ENCODE results near the gene CYP4F2. TPM values are rescaled to one million over a fixed set of nuclear protein-coding genes. Genes with fewer than 3 reads are reported as not detected.
"Not testable (repeated sequence)": the region's sequence is repeated elsewhere in the genome, so short reads cannot be mapped to it uniquely, and the experiment has no call there.

The CYP4F2 gene
- total and polyA plus RNA-seq, 2 experiments from 2014 or later: not detected

DNA sequence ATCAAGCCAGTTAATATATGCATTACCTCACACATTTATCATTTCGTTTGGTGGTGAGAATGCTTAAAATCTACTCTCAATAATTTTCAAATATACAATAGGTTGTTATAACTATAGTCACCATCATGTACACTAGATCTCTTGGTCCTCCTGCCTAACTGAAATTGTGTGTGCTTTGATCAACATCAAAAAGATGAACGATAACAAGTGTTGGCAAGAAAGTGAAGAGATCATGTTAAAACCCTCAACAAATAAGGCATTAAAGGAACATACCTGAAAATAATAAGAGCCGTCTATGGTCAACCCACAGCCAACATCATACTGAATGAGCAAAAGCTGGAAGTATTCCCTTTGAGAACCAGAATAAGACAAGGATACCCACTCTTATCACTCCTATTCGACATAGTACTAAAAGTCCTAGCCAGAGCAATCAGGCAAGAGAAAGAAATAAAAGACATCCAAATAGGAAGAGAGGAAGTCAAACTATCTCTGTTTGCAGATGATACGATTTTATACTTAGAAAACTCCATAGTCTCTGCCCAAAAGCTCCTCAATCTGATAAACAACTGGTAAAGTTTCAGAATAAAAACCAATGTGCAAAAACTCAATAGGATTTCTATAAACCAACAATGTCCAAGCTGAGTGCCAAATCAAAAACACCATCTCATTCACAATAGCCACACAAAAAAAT, 54.5 kb downstream of the CYP4F2 start:
- TF ChIP-seq, protein P1, sequence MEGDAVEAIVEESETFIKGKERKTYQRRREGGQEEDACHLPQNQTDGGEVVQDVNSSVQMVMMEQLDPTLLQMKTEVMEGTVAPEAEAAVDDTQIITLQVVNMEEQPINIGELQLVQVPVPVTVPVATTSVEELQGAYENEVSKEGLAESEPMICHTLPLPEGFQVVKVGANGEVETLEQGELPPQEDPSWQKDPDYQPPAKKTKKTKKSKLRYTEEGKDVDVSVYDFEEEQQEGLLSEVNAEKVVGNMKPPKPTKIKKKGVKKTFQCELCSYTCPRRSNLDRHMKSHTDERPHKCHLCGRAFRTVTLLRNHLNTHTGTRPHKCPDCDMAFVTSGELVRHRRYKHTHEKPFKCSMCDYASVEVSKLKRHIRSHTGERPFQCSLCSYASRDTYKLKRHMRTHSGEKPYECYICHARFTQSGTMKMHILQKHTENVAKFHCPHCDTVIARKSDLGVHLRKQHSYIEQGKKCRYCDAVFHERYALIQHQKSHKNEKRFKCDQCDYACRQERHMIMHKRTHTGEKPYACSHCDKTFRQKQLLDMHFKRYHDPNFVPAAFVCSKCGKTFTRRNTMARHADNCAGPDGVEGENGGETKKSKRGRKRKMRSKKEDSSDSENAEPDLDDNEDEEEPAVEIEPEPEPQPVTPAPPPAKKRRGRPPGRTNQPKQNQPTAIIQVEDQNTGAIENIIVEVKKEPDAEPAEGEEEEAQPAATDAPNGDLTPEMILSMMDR (IDR thresholded peaks at IDR 0.05; ENCODE audit: low read depth, low read length): no peak
- H3K4me1 ChIP-seq (ENCODE audit: low read depth): no peaks in the 10 kb centered on the region
- no peaks in the 10 kb centered on the region for H3K27me3 ChIP-seq
- no peaks in the 10 kb centered on the region for H3K9me3 ChIP-seq (ENCODE audit: low read depth)
- H3K4me3 ChIP-seq: no peak overlapping the region
- DNase-seq (ENCODE audit: low read depth in 1 of 2, low spot score in 1 of 2): no peak
- H3K36me3 ChIP-seq: no peaks in the 10 kb centered on the region
- no peak overlapping the region for H3K27ac ChIP-seq

GRCh38 chr19:15841875-15842569, 55.9 kb downstream of the CYP4F2 start:
- Histone ChIP-seq H3K27ac (no peak overlapping the region), H3K27me3 (no peaks in the 10 kb centered on the region), H3K9me3 (ENCODE audit: low read depth) (no peaks in the 10 kb centered on the region), H3K4me3 (no peak overlapping the region), H3K36me3 (no peaks in the 10 kb centered on the region), H3K4me1 (ENCODE audit: low read depth) (no peaks in the 10 kb centered on the region)
- TF ChIP-seq, protein P1 (IDR thresholded peaks at IDR 0.05; ENCODE audit: low read depth, low read length): no peak
- no peak for DNase-seq (ENCODE audit: low read depth in 1 of 2, low spot score in 1 of 2)

- TF ChIP-seq, protein P1 (IDR thresholded peaks at IDR 0.05; ENCODE audit: low read depth, low read length): no peak
- Histone ChIP-seq H3K27me3 (no peaks in the 10 kb centered on the region), H3K4me3 (no peak overlapping the region), H3K36me3 (no peaks in the 10 kb centered on the region), H3K27ac (no peak overlapping the region), H3K9me3 (ENCODE audit: low read depth) (no peaks in the 10 kb centered on the region), H3K4me1 (ENCODE audit: low read depth) (no peaks in the 10 kb centered on the region)
- no peak for DNase-seq (ENCODE audit: low read depth in 1 of 2, low spot score in 1 of 2)
Measured at GRCh38 chr19:15840833-15841232, 57.0 kb downstream of the CYP4F2 start.

DNA sequence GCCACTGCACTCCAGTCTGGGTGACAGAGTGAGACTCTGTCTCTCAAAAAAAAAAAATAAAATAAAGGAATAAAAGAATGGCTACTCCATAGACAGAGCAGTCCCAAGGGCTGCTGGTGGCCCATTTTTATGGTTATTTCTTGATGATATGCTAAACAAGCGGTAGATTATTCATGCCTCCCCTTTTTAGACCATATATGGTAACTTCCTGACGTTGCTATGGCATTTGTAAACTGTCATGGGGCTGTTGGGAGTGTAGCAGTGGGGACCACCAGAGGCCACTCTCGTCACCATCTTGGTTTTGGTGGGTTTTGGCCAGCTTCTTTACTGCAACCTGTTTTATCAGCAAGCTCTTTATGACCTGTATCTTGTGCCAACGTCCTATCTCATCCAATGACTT, 58.0 kb downstream of the CYP4F2 start:
- H3K27ac ChIP-seq; H3K4me3 ChIP-seq; DNase-seq (ENCODE audit: low read depth in 1 of 2, low spot score in 1 of 2); H3K36me3 ChIP-seq; H3K4me1 ChIP-seq (ENCODE audit: low read depth); H3K9me3 ChIP-seq (ENCODE audit: low read depth); H3K27me3 ChIP-seq: not testable (repeated sequence)

- Histone ChIP-seq H3K27me3 (no peaks in the 10 kb centered on the region), H3K36me3 (no peaks in the 10 kb centered on the region), H3K4me1 (ENCODE audit: low read depth) (no peaks in the 10 kb centered on the region), H3K9me3 (ENCODE audit: low read depth) (no peaks in the 10 kb centered on the region), H3K27ac (no peak overlapping the region), H3K4me3 (no peak overlapping the region)
- TF ChIP-seq, protein P1 (IDR thresholded peaks at IDR 0.05; ENCODE audit: low read depth, low read length): no peak
- DNase-seq (ENCODE audit: low read depth in 1 of 2, low spot score in 1 of 2): no peak
Measured at GRCh38 chr19:15838351-15838750, 59.5 kb downstream of the CYP4F2 start.

GRCh38 chr19:15837221-15837731, 60.6 kb downstream of the CYP4F2 start:
- Histone ChIP-seq H3K4me1 (ENCODE audit: low read depth) (no peaks in the 10 kb centered on the region), H3K27ac (no peak overlapping the region), H3K27me3 (no peaks in the 10 kb centered on the region), H3K36me3 (no peaks in the 10 kb centered on the region), H3K4me3 (no peak overlapping the region), H3K9me3 (ENCODE audit: low read depth) (no peaks in the 10 kb centered on the region)
- TF ChIP-seq, protein P1 (IDR thresholded peaks at IDR 0.05; ENCODE audit: low read depth, low read length): no peak
- no peak for DNase-seq (ENCODE audit: low read depth in 1 of 2, low spot score in 1 of 2)

All from cardiac muscle cell (in vitro differentiated cells and primary cell).